Head of caudate nucleus (tissue), 42 donors: ENCODE measurements around the gene AGO3.

Experiments used
- DNase-seq, 42 donors: peaks; one replicate each; pipeline versions ENCODE4 v3.0.0 to v3.0.0-alpha.2; 2020 to 2021; ENCODE audit warnings: mixed read lengths in 7 of 42
- intact Hi-C: fragments of 100-400 bp; cut with DNase I; formaldehyde crosslinking; loops from one replicate; pipeline ENCODE4 v1.15.0; 2022

The AGO3 gene

GRCh38 chr1:36055706-36056105, 124.8 kb downstream of the AGO3 start:
- intact Hi-C loops: no loop called here
- DNase-seq: no peak

DNA sequence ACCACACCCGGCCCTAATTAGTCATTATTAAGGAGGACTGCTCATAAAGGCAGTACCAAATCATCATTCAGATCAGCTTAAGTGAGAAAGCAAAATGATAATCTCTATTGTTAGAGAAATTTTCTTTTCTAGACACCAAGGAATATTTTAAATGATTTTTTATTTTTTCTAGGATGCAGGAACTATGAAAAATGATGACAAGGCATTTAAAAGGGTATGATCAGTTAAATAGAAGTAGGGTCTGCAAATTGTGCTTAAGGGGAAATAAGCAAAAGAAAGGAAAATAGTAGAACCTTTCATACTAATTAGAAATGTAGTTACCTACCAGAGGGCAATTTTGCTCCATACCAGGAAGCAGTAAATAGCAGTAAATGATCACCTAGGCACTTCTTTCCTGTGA, 131.4 kb downstream of the AGO3 start:
- intact Hi-C loops: no loop called here
- DNase-seq: no peak

- intact Hi-C loops: no loop called here
- no peak for DNase-seq
Observed at GRCh38 chr1:36067871-36068270, 137.0 kb downstream of the AGO3 start.

- intact Hi-C loops: no loop called here
- DNase-seq: no peak
Observed at GRCh38 chr1:36068866-36069265, 138.0 kb downstream of the AGO3 start.

- intact Hi-C loops: no loop called here
- no peak for DNase-seq
Observed at GRCh38 chr1:36070349-36070748, 139.4 kb downstream of the AGO3 start.

GRCh38 chr1:36076979-36077573, 146.2 kb downstream of the AGO3 start:
- intact Hi-C loops: no loop called here
- no peak for DNase-seq

- intact Hi-C loops: loop anchor here (10.0 kb wide), 1 partner anchor 145 kb away; the partner anchor contains the start of gene AGO3
- no peak for DNase-seq
Observed at GRCh38 chr1:36080236-36080635, 149.3 kb downstream of the AGO3 start.

DNA sequence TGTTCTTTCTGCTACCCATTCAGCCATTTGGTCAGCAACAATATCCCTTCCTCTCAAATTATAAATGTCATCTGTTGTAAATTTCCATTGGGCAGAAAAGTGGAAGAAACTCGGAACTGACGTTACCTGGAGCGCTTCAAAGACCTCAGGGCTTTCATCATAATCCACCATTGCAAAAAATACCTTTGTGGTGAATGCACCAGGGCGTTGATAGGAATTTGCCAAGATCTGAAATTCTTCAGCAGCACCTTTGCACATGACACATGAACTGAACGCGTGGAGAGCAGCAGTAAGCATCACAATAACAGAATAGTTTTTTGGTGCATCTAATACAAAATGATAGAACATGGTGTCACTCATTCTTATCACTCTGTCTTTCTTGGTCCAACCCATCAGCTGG, 149.9 kb downstream of the AGO3 start:
- intact Hi-C loops: loop anchor here (10.0 kb wide), 1 partner anchor 146 kb away; the partner anchor contains the start of gene AGO3
- no peak for DNase-seq

DNA sequence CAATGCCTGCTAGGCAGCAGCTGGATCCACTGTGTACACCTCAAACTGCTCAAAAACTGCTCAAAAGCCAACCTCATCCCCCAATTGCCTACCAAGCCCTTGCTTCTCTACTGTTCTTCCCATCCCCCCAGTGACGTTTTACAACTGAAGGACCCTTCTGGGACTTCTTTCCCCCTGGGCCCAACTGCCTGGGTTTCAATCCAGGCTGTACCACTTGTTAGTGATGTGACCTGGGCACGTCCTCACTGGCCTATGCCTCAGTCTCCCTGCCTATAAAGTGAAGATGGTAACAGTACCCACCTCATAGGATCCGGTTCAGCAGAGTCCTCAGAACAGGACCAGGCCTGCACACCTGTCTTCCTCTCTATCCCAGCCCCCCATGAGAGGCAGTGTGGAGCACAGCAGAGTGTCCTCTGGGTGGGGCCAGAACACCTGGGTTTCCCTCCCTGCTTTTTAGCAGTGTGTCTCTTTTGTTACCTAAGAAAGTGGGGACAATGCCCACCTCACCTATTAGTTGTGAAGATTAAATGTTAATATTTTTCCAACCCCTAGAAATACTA, 151.1 kb downstream of the AGO3 start:
- intact Hi-C loops: loop anchor here (10.0 kb wide), 1 partner anchor 147 kb away; the partner anchor contains the start of gene AGO3
- peak in 2 of 42 donors; percentile 13 to 33 for DNase-seq

DNA sequence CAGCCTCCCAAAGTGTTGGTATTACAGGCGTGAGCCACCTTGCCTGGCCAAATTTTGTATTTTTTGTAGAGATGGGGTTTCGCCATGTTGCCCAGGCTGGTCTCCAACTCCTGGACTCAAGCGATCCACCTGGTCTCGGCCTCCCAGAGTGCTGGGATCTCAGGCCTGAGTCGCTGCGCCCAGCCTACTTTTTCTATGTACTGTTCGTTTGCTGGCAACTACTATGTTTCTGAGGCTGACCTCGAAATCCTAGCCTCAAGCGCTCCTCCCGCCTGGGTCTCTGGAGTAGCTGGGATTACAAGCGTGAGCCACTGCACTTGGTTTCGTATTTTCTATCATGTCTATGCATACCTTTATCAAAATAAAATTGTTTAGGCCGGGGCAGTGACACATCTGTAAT, 152.3 kb downstream of the AGO3 start:
- intact Hi-C loops: loop anchor here (10.0 kb wide), 1 partner anchor 148 kb away; the partner anchor contains the start of gene AGO3

GRCh38 chr1:36083635-36084496, 153.0 kb downstream of the AGO3 start, which contains the start of gene TEKT2:
Gene TEKT2 (plus strand): TSS chr1:36084094. CDS start chr1:36084922, 828 bp downstream.
- peak in 41 of 42 donors; percentile 60 to 86 (median 73) for DNase-seq
- intact Hi-C loops: loop anchor here (10.0 kb wide), 1 partner anchor 149 kb away; the partner anchor contains the start of gene AGO3

More for the DNA sequence above, 152.3 kb downstream of the AGO3 start:
- DNase-seq: peak in 5 of 42 donors; percentile 9 to 38 (median 31)

GRCh38 chr1:36084497-36085115, 153.7 kb downstream of the AGO3 start:
- intact Hi-C loops: loop anchor here (10.0 kb wide), 1 partner anchor 150 kb away; the partner anchor contains the start of gene AGO3
- DNase-seq: peak in 5 of 42 donors; percentile 9 to 39 (median 17)

DNA sequence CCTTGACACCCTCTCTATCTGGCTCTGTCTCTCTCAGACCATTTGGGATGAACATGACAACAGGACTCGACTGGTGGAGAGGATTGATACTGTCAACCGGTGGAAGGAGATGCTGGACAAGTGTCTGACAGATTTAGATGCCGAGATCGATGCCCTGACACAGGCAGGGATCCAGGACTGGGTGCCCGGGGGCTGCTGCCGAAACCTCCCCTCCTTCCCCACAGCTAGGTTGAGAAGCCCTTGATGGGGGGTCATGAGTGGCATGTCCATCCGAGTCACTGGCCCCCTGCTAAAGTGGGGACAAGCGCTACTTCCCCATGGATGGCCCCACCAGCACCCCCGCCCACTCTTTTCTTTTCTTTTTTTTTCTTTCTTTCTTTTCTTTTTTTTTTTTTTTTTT, 154.2 kb downstream of the AGO3 start:
- intact Hi-C loops: loop anchor here (10.0 kb wide), 1 partner anchor 150 kb away; the partner anchor contains the start of gene AGO3
- DNase-seq: peak in 2 of 42 donors; percentile 8 to 25

DNA sequence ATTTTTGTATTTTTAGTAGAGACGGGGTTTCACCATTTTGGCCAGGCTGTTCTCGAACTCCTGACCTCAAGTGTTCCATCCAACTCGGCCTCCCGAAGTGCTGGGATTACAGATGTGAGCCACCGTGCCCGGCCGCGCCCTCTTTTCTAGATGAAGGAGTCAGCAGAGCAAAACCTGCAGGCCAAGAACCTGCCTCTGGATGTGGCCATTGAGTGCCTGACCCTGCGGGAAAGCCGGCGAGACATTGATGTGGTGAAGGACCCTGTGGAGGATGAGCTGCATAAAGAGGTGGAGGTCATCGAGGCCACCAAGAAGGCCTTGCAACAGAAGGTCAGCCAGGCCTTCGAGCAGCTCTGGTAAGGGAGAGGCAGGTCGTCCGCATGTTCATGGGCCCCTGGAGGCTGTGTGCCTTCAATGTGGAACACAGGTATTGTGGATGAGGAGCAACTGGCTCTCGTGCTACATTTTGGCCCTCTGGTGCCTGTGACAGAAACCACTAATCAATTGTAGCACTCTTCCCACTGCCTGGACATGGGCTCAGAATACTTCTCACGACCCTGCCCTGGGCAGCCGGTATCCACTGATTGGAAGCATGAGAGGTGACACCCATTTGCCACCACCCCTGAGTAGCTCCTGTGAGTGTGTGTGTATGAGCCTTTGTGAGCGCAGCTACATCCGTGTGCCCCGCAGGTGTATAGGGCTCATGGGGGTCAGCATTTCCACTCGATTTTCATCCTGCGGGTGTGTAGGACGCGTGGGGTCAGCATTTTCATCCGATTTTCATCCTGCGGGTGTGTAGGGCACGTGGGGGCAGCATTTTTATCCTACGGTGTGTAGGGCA, 155.0 kb downstream of the AGO3 start:
- intact Hi-C loops: loop anchor here (10.0 kb wide), 1 partner anchor 151 kb away; the partner anchor contains the start of gene AGO3

GRCh38 chr1:36086529-36087232, 155.8 kb downstream of the AGO3 start:
- intact Hi-C loops: loop anchor here (10.0 kb wide), 1 partner anchor 152 kb away; the partner anchor contains the start of gene AGO3
- peak in 7 of 42 donors; percentile 1 to 29 (median 12) for DNase-seq

More for the DNA sequence above, 155.0 kb downstream of the AGO3 start:
- DNase-seq: peak in 5 of 42 donors; percentile 6 to 37 (median 27)

DNA sequence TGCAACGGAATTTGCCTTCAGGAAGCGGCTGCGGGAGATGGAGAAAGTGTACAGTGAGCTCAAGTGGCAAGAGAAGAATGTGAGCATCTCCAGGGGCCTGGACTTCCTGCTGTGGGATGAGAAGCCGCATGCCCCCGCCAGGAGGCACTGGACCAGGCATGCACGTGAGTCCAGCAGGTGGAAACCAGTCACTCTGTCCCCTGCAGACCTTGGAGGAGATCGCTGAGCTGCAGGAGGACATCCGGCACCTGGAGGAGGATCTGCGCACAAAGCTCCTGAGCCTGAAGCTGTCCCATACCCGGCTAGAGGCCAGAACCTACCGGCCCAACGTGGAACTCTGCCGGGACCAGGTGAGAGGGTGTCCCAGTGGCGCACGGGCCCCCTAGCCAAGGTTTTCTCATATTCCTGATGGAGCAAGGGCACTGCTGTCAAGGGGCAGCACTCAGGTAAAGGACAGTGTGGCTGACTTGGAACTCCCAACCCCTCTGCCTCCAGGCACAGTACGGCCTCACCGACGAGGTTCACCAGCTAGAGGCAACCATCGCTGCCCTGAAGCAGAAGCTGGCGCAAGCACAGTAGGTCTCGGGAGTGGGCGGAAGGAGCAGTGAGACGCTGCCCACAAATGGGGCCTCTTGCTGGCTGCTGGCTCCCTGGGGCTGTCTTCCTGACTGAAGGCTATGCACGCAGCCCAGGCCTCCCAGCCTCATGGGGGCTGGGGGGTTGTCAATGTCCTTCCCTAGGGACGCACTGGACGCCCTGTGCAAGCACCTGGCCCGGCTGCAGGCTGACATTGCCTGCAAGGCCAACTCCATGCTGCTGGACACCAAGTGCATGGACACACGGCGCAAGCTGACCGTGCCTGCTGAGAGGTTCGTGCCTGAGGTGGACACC, 156.6 kb downstream of the AGO3 start:
- DNase-seq: peak in 7 of 42 donors; percentile 1 to 43 (median 20)
- intact Hi-C loops: loop anchor here (10.0 kb wide), 1 partner anchor 153 kb away; the partner anchor contains the start of gene AGO3
